Brain microvascular endothelial cell (primary cell): Measurements from ENCODE around the gene MAPK8IP3.

Experiments used
- DNase-seq: peaks from one replicate; pipeline ENCODE4 v3.0.0-alpha.2; 2020
- H3K27ac ChIP-seq: fragments of 250-450 bp; sonication (Bioruptor Pico); 2 replicates; pipeline ENCODE4 v1.5.1; 2020; ENCODE audit warnings: mild to moderate bottlenecking, moderate library complexity
- H3K27me3 ChIP-seq: fragments of 250-450 bp; sonication (Bioruptor Pico); replicated peaks from 2 replicates; pipeline ENCODE4 v1.5.1; 2020; ENCODE audit warnings: mild to moderate bottlenecking
- H3K36me3 ChIP-seq: fragments of 250-450 bp; sonication (Bioruptor Pico); replicated peaks from 2 replicates; pipeline ENCODE4 v1.5.1; 2020; ENCODE audit warnings: mild to moderate bottlenecking
- H3K4me3 ChIP-seq: 2 replicates; pipeline ENCODE4 v1.5.1; 2011; ENCODE audit warnings: low read depth, mild to moderate bottlenecking, control low read depth, low read length, moderate library complexity
- CTCF ChIP-seq: IDR thresholded peaks from 2 replicates; pipeline ENCODE4 v1.5.1; 2011; ENCODE audit warnings: low read depth, mild to moderate bottlenecking, moderate library complexity, low read length, control low read depth, inconsistent platforms; ENCODE audit errors: missing control alignments
- in situ Hi-C: cut with HindIII; loops from 2 replicates; pipeline ENCODE4 v1.10.0; 2017; ENCODE audit warnings: low sequenced_read_pairs, low pct_ligation_motif_present

Gene MAPK8IP3

GRCh38 chr16:1788095-1788707, 82.2 kb downstream of the MAPK8IP3 start:
- in situ Hi-C loops, result no loop called here
- no peak for TF ChIP-seq CTCF
- Histone ChIP-seq H3K27ac (no peak overlapping the region), H3K36me3 (peaks cover 27% of the 10 kb centered on the region), H3K27me3 (no peaks in the 10 kb centered on the region), H3K4me3 (no peak overlapping the region)
- no peak for DNase-seq

DNA sequence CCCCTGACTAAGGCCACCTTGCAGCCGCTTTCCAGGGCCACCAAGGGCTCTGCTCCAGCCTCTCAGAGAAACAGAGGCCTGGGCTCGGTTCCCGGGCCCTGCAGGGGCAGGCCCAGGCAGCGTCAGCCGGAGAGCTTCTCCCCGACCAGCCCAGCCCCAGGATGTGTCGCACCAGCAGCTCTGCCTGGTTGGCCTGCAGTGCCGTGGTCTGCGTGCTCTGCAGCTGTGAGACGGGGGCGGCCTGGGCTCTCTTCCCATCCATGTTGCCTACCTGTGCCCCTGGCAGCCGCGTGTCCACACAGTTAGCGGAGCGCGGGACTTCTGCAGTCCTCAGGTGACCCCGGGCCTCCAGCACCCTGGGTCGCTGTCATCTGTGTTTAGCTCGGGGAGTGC, 82.7 kb downstream of the MAPK8IP3 start:
- in situ Hi-C loops, result no loop called here
- no peak overlapping the region for H3K27ac ChIP-seq
- peaks cover 27% of the 10 kb centered on the region for H3K36me3 ChIP-seq
- TF ChIP-seq CTCF, result no peak
- H3K27me3 ChIP-seq, result no peaks in the 10 kb centered on the region
- no peak for DNase-seq
- H3K4me3 ChIP-seq, result no peak overlapping the region

GRCh38 chr16:1789643-1790045, 83.6 kb downstream of the MAPK8IP3 start:
- in situ Hi-C loops, result no loop called here
- no peak for DNase-seq
- no peak for TF ChIP-seq CTCF

DNA sequence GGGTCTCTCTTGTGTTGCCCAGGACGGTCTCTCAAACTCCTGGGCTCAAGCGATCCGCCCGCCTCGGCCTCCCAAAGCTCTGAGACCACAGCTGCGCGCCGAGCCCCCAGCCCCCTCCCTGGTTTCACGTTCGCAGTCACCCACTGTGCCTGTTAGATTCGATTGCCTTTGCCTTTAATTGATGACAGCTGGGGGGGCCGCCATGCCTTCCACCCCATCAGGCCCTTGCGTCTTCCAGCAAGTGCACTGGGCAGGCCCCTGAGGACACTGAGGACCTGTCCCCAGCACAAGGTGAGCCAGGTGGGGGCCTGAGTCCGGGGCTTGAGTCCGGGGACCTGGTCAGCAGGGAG, 84.2 kb downstream of the MAPK8IP3 start:
- in situ Hi-C loops, result no loop called here
- Histone ChIP-seq H3K27me3 (no peaks in the 10 kb centered on the region), H3K36me3 (peaks cover 27% of the 10 kb centered on the region), H3K4me3 (no peak overlapping the region), H3K27ac (no peak overlapping the region)
- no peak for TF ChIP-seq CTCF
- DNase-seq, result no peak

More at GRCh38 chr16:1789643-1790045, 83.6 kb downstream of the MAPK8IP3 start:
- Histone ChIP-seq H3K36me3 (peaks cover 27% of the 10 kb centered on the region), H3K27me3 (no peaks in the 10 kb centered on the region), H3K4me3 (no peak overlapping the region), H3K27ac (no peak overlapping the region)

DNA sequence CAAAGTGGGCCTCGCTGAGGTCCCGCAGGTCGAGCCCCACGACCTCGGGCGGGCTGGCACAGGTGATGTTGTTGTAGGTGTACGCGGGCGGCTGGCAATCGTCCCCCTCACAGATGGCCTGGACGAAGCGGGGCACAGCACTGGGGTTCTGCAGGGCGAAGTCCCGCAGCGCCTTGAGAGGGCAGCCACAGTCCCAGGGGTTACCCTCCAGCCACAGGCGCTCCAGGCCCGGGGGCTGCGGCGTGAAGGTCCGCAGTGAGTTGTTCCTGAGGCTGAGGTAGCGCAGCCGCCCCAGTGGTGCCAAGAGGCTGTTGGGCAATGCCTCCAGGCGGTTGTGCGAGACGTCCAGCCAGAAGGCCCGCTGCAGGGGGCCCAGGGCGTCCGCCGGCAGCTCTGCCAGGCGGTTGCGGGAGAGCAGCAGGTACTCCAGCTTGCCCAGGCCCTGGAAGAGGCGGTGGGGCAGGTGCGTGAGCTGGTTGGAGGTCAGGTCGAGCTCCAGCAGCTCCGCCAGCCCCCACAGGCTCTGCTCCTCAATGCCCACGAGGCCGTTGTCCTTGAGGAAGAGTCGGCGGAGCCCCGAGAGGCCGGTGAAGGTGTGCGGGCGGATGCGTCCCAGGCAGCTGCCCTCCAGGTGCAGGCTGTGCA, 84.7 kb downstream of the MAPK8IP3 start:
- in situ Hi-C loops, result no loop called here
- Histone ChIP-seq H3K4me3 (no peak overlapping the region), H3K27ac (no peak overlapping the region), H3K27me3 (no peaks in the 10 kb centered on the region), H3K36me3 (peaks cover 27% of the 10 kb centered on the region)
- no peak for DNase-seq
- no peak for TF ChIP-seq CTCF
